ENCODE measurements around the gene MEST.

DNA sequence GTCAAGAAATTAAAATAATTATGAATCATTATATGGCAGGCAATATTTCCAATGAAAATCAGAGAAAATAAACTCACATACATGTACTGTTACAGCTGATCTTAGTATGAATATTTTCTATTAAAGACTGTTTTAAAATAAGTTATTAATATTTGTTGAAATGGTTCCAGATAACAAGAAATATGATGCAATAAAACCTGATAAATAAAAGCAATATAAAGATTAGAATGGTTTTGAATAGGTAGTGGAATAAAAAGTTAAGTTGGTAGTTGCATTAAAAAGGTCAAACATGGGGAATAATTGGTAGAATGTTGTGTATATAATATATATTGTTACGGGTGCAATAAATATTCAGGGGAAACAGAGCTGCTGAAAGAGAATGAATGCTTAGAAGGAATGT lies 52.5 kb downstream of the MEST start:
- TF ChIP-seq, protein P1, sequence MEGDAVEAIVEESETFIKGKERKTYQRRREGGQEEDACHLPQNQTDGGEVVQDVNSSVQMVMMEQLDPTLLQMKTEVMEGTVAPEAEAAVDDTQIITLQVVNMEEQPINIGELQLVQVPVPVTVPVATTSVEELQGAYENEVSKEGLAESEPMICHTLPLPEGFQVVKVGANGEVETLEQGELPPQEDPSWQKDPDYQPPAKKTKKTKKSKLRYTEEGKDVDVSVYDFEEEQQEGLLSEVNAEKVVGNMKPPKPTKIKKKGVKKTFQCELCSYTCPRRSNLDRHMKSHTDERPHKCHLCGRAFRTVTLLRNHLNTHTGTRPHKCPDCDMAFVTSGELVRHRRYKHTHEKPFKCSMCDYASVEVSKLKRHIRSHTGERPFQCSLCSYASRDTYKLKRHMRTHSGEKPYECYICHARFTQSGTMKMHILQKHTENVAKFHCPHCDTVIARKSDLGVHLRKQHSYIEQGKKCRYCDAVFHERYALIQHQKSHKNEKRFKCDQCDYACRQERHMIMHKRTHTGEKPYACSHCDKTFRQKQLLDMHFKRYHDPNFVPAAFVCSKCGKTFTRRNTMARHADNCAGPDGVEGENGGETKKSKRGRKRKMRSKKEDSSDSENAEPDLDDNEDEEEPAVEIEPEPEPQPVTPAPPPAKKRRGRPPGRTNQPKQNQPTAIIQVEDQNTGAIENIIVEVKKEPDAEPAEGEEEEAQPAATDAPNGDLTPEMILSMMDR (IDR thresholded peaks at IDR 0.05) = no peak
- no peak for TF ChIP-seq POLR2A (IDR thresholded peaks at IDR 0.05)
